ENCODE results near the gene FMNL2. TPM values are rescaled to one million over a fixed set of nuclear protein-coding genes. Genes with fewer than 3 reads are reported as not detected.

Gene FMNL2
- total and polyA plus RNA-seq, 12 donors, result 3.3 to 16.0 (median 4.5) TPM

- Histone ChIP-seq H3K36me3 (no peaks in the 10 kb centered on the region), H3K27ac (peak overlapping the region in 4 of 10 donors; percentile 24 to 62 (median 46)), H3K27me3 (no peaks in the 10 kb centered on the region), H3K9me3 (no peaks in the 10 kb centered on the region), H3K4me3 (no peak overlapping the region), H3K4me1 (peaks cover 0 to 58% (median 26%) of the 10 kb centered on the region in 9 donors)
- ATAC-seq (no peak), DNase-seq (no peak)
- no peak for TF ChIP-seq CTCF (IDR thresholded peaks at IDR 0.05)
- intact Hi-C loops (cut with DNase I), result no loop called here
- 43 to 88% methylated on average over 2 of the region's 2 CpGs for WGBS, 2 donors
These were observed 110.4 kb downstream of the FMNL2 start for GRCh38 chr2:152445375-152445774.

GRCh38 chr2:152445791-152446201 lies 110.8 kb downstream of the FMNL2 start:
- peaks cover 0 to 55% (median 26%) of the 10 kb centered on the region in 9 donors for H3K4me1 ChIP-seq
- no peak for TF ChIP-seq CTCF (IDR thresholded peaks at IDR 0.05)
- H3K27me3 ChIP-seq, result no peaks in the 10 kb centered on the region
- no peak overlapping the region for H3K4me3 ChIP-seq
- no peaks in the 10 kb centered on the region for H3K36me3 ChIP-seq
- no peaks in the 10 kb centered on the region for H3K9me3 ChIP-seq
- H3K27ac ChIP-seq, result peak overlapping the region in 4 of 10 donors; percentile 24 to 62 (median 46)
- intact Hi-C loops (cut with DNase I), result no loop called here
- 57 to 63% methylated on average over 3 of the region's 3 CpGs for WGBS, 2 donors
- DNase-seq (no peak), ATAC-seq (peak in 7 of 8 donors; percentile 48 to 75 (median 59))

DNA sequence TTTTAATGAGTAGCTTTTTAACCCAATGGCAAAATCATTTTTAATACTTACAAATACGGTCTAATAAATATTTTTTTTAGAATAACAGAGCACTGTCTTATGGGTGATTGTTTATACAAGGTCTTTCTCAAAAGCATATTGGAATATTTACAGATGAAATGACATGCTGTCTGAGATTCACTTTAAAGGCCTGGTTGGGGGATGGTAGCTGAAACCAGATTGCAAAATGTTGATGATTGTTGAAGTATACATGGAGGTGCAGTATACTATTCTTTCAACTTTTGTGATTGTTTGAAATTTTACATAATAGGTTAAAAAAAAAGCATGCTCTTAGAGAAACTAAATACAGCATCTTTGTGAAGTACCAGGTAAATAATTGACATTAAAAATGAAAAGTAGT lies 111.2 kb downstream of the FMNL2 start:
- H3K9me3 ChIP-seq, result no peaks in the 10 kb centered on the region
- DNase-seq (no peak), ATAC-seq (no peak)
- no peaks in the 10 kb centered on the region for H3K27me3 ChIP-seq
- peak overlapping the region in 3 of 10 donors; percentile 24 to 62 (median 51) for H3K27ac ChIP-seq
- no peaks in the 10 kb centered on the region for H3K36me3 ChIP-seq
- H3K4me1 ChIP-seq, result peaks cover 0 to 55% (median 26%) of the 10 kb centered on the region in 9 donors
- intact Hi-C loops (cut with DNase I), result no loop called here
- H3K4me3 ChIP-seq, result no peak overlapping the region
- WGBS, 2 donors, result 75 to 85% methylated on average over 1 of the region's 1 CpG
- TF ChIP-seq CTCF (IDR thresholded peaks at IDR 0.05), result no peak

DNA sequence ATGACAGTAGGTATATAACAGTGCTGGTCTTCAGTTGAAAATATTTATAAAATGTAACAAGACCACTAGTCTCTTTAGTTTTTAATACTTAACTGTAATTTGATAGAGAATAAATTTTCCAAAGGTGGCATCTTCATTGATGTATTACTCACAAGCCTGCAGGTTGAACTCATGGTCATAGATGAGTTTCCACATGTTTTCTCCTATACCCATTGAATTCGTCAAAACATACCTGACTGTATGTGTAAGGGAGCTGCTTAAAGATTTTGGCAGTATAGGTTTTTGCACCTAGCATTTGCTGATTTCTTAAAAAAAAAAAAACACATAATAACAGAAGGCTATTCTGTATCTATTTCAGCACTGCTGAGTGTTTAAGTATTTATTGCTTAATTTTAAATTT lies 112.9 kb downstream of the FMNL2 start:
- no peak overlapping the region for H3K27ac ChIP-seq
- TF ChIP-seq CTCF (IDR thresholded peaks at IDR 0.05), result no peak
- DNase-seq (no peak), ATAC-seq (no peak)
- peaks cover 0 to 55% (median 26%) of the 10 kb centered on the region in 9 donors for H3K4me1 ChIP-seq
- H3K36me3 ChIP-seq, result no peaks in the 10 kb centered on the region
- no peak overlapping the region for H3K4me3 ChIP-seq
- WGBS, 2 donors, result 95 to 99% methylated on average over 1 of the region's 1 CpG
- intact Hi-C loops (cut with DNase I), result no loop called here
- no peaks in the 10 kb centered on the region for H3K27me3 ChIP-seq
- H3K9me3 ChIP-seq, result no peaks in the 10 kb centered on the region
